GM12878 (cell line): ENCODE measurements around the gene HTRA2. TPM values are rescaled to one million over a fixed set of nuclear protein-coding genes. Genes with fewer than 3 reads are reported as not detected.

Experiments used
- ATF3 ChIP-seq: IDR thresholded peaks from 2 replicates; pipeline ENCODE4 v1.6.1; 2011; ENCODE audit warnings: low read depth, mild to moderate bottlenecking, low read length, moderate library complexity, borderline replicate concordance; ENCODE audit errors: extremely low read depth
- ATF7 ChIP-seq: fragments of 450-650 bp; IDR thresholded peaks from 2 replicates; pipeline ENCODE4 v1.6.1; 2016; ENCODE audit warnings: low read depth, mild to moderate bottlenecking
- CREM ChIP-seq: IDR thresholded peaks from 2 replicates; pipeline ENCODE4 v1.6.1; 2014; ENCODE audit warnings: antibody characterized with exemption, low read depth
- ESRRA ChIP-seq: IDR thresholded peaks from 2 replicates; pipeline ENCODE4 v1.6.1; 2012; ENCODE audit warnings: mild to moderate bottlenecking, low read length, improper control_type of control experiment
- ETV6 ChIP-seq, 2 experiments: fragments of 450-650 bp in 1 of 2; IDR thresholded peaks in 1 of 2; conservative IDR thresholded peaks in 1 of 2; 2 replicates each; pipeline ENCODE4 v1.6.1; 2014; ENCODE audit warnings: antibody characterized with exemption in 1 of 2, borderline replicate concordance in 1 of 2, low read depth in 1 of 2, mild to moderate bottlenecking in 1 of 2, moderate library complexity in 1 of 2
- FOXM1 ChIP-seq: IDR thresholded peaks from 2 replicates; pipeline ENCODE4 v1.6.1; 2012; ENCODE audit warnings: low read depth, mild to moderate bottlenecking, inconsistent platforms, low read length, moderate library complexity
- GATAD2B ChIP-seq: fragments of 450-650 bp; conservative IDR thresholded peaks from 2 replicates; pipeline ENCODE4 v1.6.1; 2017; ENCODE audit warnings: low read depth, mild to moderate bottlenecking, moderate library complexity
- IKZF2 ChIP-seq, 2 experiments: fragments of 450-650 bp; IDR thresholded peaks; 2 replicates each; pipeline ENCODE4 v1.6.1; 2017; ENCODE audit warnings: mild to moderate bottlenecking in 2 of 2, moderate library complexity in 2 of 2
- KDM1A ChIP-seq: fragments of 200-600 bp; sonication (generic); IDR thresholded peaks from 2 replicates; pipeline ENCODE4 v1.6.1; 2016; ENCODE audit warnings: borderline replicate concordance
- LARP7 ChIP-seq: fragments of 450-650 bp; IDR thresholded peaks from 2 replicates; pipeline ENCODE4 v1.6.1; 2017; ENCODE audit warnings: mild to moderate bottlenecking
- MEF2B ChIP-seq: fragments of 450-650 bp; IDR thresholded peaks from 2 replicates; pipeline ENCODE4 v1.6.1; 2018; ENCODE audit warnings: mild to moderate bottlenecking, moderate library complexity; ENCODE audit not compliant: partially characterized antibody, poor library complexity, severe bottlenecking
- NBN ChIP-seq: fragments of 450-650 bp; IDR thresholded peaks from 2 replicates; pipeline ENCODE4 v1.6.1; 2016
- NFIC ChIP-seq: IDR thresholded peaks from 2 replicates; pipeline ENCODE4 v1.6.1; 2012; ENCODE audit warnings: low read depth, mild to moderate bottlenecking, inconsistent platforms, low read length, moderate library complexity
- NFXL1 ChIP-seq: fragments of 450-650 bp; IDR thresholded peaks from 2 replicates; pipeline ENCODE4 v1.6.1; 2017; ENCODE audit warnings: antibody characterized with exemption, mild to moderate bottlenecking, borderline replicate concordance
- NR2F1 ChIP-seq: fragments of 450-650 bp; conservative IDR thresholded peaks from 2 replicates; pipeline ENCODE4 v1.6.1; 2017; ENCODE audit warnings: mild to moderate bottlenecking
- POLR2AphosphoS5 ChIP-seq: IDR thresholded peaks from 2 replicates; pipeline ENCODE4 v1.6.1; 2011; ENCODE audit warnings: mild to moderate bottlenecking, low read length, inconsistent platforms
- POU2F2 ChIP-seq: IDR thresholded peaks from 3 replicates; pipeline ENCODE4 v1.6.1; 2011; ENCODE audit warnings: low read depth, mild to moderate bottlenecking, low read length, borderline replicate concordance
- RBBP5 ChIP-seq: fragments of 200-600 bp; sonication (generic); conservative IDR thresholded peaks from 2 replicates; pipeline ENCODE4 v1.6.1; 2016
- RELB ChIP-seq: fragments of 450-650 bp; IDR thresholded peaks from 2 replicates; pipeline ENCODE4 v1.6.1; 2017; ENCODE audit warnings: low read depth, mild to moderate bottlenecking, moderate library complexity
- SKIL ChIP-seq: fragments of 450-650 bp; IDR thresholded peaks from 2 replicates; pipeline ENCODE4 v1.6.1; 2017; ENCODE audit warnings: mild to moderate bottlenecking, low read depth, inconsistent platforms; ENCODE audit not compliant: poor library complexity, severe bottlenecking
- SP1 ChIP-seq: IDR thresholded peaks from one replicate; pipeline ENCODE4 v1.6.1; 2011; ENCODE audit warnings: low read depth, low read length
- SREBF1 ChIP-seq: IDR thresholded peaks from 2 replicates; pipeline ENCODE4 v1.6.1; 2012; ENCODE audit warnings: mild to moderate bottlenecking, low read length
- TCF12 ChIP-seq: IDR thresholded peaks from 2 replicates; pipeline ENCODE4 v1.6.1; 2011; ENCODE audit warnings: low read depth, mild to moderate bottlenecking, low read length
- WRNIP1 ChIP-seq: IDR thresholded peaks from 2 replicates; pipeline ENCODE4 v1.6.1; 2011; ENCODE audit warnings: low read depth, low read length, improper control_type of control experiment, borderline replicate concordance
- YBX1 ChIP-seq: fragments of 450-650 bp; IDR thresholded peaks from 2 replicates; pipeline ENCODE4 v1.6.1; 2016; ENCODE audit warnings: antibody characterized with exemption
- ZBTB33 ChIP-seq: fragments of 450-650 bp; IDR thresholded peaks from 2 replicates; pipeline ENCODE4 v1.6.1; 2017; ENCODE audit warnings: mild to moderate bottlenecking
- polyA plus RNA-seq, 11 experiments: library from polyadenylated mRNA; depleted of rRNA in 4 of 11; unstranded in 6 of 11; stranded (reverse) in 5 of 11; fragments of >200 nt; fragmentation: Nextera tagmentation in 4 of 11; fragmentation: Illumina TruSeq in 1 of 11; extraction: Ambion mirVana in 4 of 11; extraction: Trizol in 1 of 11; gene quantifications; 1 replicate in 1 of 11; 2 replicates in 10 of 11; pipeline versions ENCODE4 v1.2.1 to v1.2.3, GENCODE V29; 2011 to 2016; ENCODE audit warnings: inconsistent platforms in 2 of 11, missing spikeins in 2 of 11, low read depth in 1 of 11
- total RNA-seq, 4 experiments: library from RNA; depleted of rRNA in 3 of 4; stranded (reverse); fragments of >200 nt in 3 of 4; fragmentation: Illumina TruSeq in 1 of 4; extraction: Trizol in 1 of 4; gene quantifications; 2 replicates each; pipeline versions ENCODE4 v1.2.1 to v1.2.3, GENCODE V29; 2013 to 2021

The HTRA2 gene
- total and polyA plus RNA-seq, 10 of the 15 experiments (the other 5 are each of a cell fraction or from before 2014, with no cell fraction given) = 42.3 to 73.9 (median 54.6) TPM

DNA sequence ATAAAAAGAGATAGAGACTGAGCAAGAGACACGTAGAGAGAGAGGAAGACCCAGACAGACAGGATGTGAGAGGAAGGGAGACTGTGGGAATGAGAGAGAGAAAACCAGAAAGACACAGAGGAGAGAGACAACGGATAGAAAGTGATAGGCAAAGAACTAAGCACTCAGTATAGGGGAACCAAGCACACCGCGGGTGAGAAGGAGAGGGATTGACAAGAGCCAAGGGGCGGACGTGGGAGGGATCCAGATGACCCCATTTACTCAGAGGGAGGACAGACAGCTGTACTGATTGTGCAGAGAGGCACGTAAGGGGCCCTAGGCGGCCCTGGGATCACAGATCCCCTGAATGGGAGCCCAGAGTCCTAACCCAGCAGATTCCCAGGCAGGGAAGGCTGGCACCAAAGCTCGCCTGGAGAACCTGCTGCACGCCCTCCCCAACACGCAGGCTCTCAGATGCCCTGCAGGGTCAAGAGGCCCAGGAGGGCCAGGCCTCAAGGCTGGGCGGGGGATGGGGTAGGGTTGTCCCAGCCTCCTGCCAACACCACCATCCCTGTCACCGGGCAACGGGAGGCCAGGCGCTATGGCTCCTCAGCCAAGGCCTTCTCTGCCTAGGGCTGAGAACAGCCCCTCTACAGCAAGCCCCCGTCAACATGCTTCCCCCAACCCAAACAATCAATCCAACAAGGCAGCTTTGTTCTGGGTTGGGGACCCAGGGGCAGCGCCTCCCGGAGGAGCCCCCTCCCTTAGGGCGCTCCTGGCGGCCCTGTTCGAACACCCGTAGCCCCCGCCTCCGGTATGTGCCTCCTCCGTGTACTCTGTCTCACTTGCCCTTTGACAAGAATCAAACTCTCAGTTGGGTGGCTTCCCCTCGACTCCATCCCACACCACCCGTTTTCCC lies 23.4 kb downstream of the HTRA2 start (continued):
- peak; percentile 89 for TF ChIP-seq ZBTB33
- TF ChIP-seq IKZF2 (IDR thresholded peaks at IDR 0.05) = peak in 1 of 2 experiments; percentile 61; a peak in 1 of 4 replicates
- TF ChIP-seq ESRRA = no peak
- peak; percentile 37; the same call in 1 of the 2 replicates for TF ChIP-seq GATAD2B
- no peak for TF ChIP-seq RBBP5
- peak; percentile 5 for TF ChIP-seq SP1
- peak; percentile 73; the same call in 1 of the 2 replicates for TF ChIP-seq WRNIP1
- TF ChIP-seq POU2F2 = peak; percentile 12; the same call in 1 of the 3 replicates
- peak; percentile 39 for TF ChIP-seq SKIL
- TF ChIP-seq NBN = peak; percentile 91
- 0 out of 2 replicates have a peak, but pooled peaks have one; percentile 11 for TF ChIP-seq ATF7
- no peak for TF ChIP-seq MEF2B
- no peak for TF ChIP-seq CREM
- TF ChIP-seq LARP7 = peak; percentile 45; the same call in 1 of the 2 replicates
- TF ChIP-seq ETV6 (conservative IDR thresholded peaks at IDR 0.05 in 1 of 2, IDR thresholded peaks at IDR 0.05 in 1 of 2; ENCODE audit: borderline replicate concordance in 1 of 2, low read depth in 1 of 2) = no peak
- TF ChIP-seq RELB = peak; percentile 12
- no peak for TF ChIP-seq NFIC
- no peak for TF ChIP-seq NFXL1
- TF ChIP-seq SREBF1 = no peak
- TF ChIP-seq KDM1A = no peak
- peak; percentile 73; the same call in 1 of the 2 replicates for TF ChIP-seq NR2F1
- TF ChIP-seq ATF3 = no peak
- TF ChIP-seq POLR2AphosphoS5 = peak; percentile 63
- no peak for TF ChIP-seq FOXM1
- peak; percentile 71; the same call in 1 of the 2 replicates for TF ChIP-seq YBX1
- 0 out of 2 replicates have a peak, but pooled peaks have one; percentile 7 for TF ChIP-seq TCF12
